HepG2 (cell line): Measurements from ENCODE around the gene DENND2D. TPM values are rescaled to one million over a fixed set of nuclear protein-coding genes. Genes with fewer than 3 reads are reported as not detected.
A peak's percentile ranks its signal among the peaks of the same experiment; 100 is the strongest.

Source experiments
- ATRX ChIP-seq: sonication (generic); formaldehyde crosslinking; IDR thresholded peaks from 2 replicates; pipeline ENCODE4 v1.4.0; 2020; ENCODE audit warnings: missing genetic modification reagents, borderline replicate concordance
- CHD2 ChIP-seq: IDR thresholded peaks from 2 replicates; pipeline ENCODE4 v1.6.1; 2011; ENCODE audit warnings: low read depth, low read length, improper control_type of control experiment
- ERF ChIP-seq: IDR thresholded peaks from 2 replicates; pipeline ENCODE4 v1.6.1; 2018; ENCODE audit warnings: missing biosample characterization, missing genetic modification reagents
- FOXA3 ChIP-seq: IDR thresholded peaks from 2 replicates; pipeline ENCODE4 v1.6.1; 2016; ENCODE audit warnings: missing genetic modification reagents, missing compliant biosample characterization
- GABPB1 ChIP-seq: IDR thresholded peaks from 2 replicates; pipeline ENCODE4 v1.6.1; 2016; ENCODE audit warnings: mild to moderate bottlenecking, missing genetic modification reagents, moderate library complexity, missing compliant biosample characterization
- NCOR1 ChIP-seq: fragments of 200-600 bp; sonication (generic); IDR thresholded peaks from 2 replicates; pipeline ENCODE4 v1.7.0; 2017; ENCODE audit warnings: antibody characterized with exemption, low read length, borderline replicate concordance
- NFE2L2 ChIP-seq: fragments of 150-350 bp; IDR thresholded peaks from 2 replicates; pipeline ENCODE4 v1.6.1; 2014; ENCODE audit warnings: low read length
- PAX8 ChIP-seq: sonication (generic); formaldehyde crosslinking; IDR thresholded peaks from 2 replicates; pipeline ENCODE4 v1.8.0; 2022; ENCODE audit warnings: mild to moderate bottlenecking, missing genetic modification reagents, borderline replicate concordance
- RARA ChIP-seq: IDR thresholded peaks from 2 replicates; pipeline ENCODE4 v1.6.1; 2016; ENCODE audit warnings: missing genetic modification reagents, missing compliant biosample characterization
- SRSF4 ChIP-seq: fragments of 200-400 bp; formaldehyde crosslinking; IDR thresholded peaks from one replicate; pipeline ENCODE4 v1.6.1; 2018; ENCODE audit warnings: mild to moderate bottlenecking, low read depth, low read length, moderate library complexity; ENCODE audit not compliant: poor library complexity, severe bottlenecking
- TARDBP ChIP-seq: sonication (generic); formaldehyde crosslinking; IDR thresholded peaks from 2 replicates; pipeline ENCODE4 v1.8.0; 2022; ENCODE audit warnings: mild to moderate bottlenecking, missing genetic modification reagents
- ZC3H13 ChIP-seq: sonication (generic); formaldehyde crosslinking; IDR thresholded peaks from 2 replicates; pipeline ENCODE4 v1.8.1; 2023; ENCODE audit warnings: mild to moderate bottlenecking, missing genetic modification reagents, moderate library complexity
- ZNF558 ChIP-seq: sonication (generic); formaldehyde crosslinking; IDR thresholded peaks from 2 replicates; pipeline ENCODE4 v1.9.0; 2022; ENCODE audit warnings: mild to moderate bottlenecking, missing genetic modification reagents, borderline replicate concordance
- ZNF564 ChIP-seq: sonication (generic); formaldehyde crosslinking; IDR thresholded peaks from 2 replicates; pipeline ENCODE4 v1.8.1; 2023; ENCODE audit warnings: mild to moderate bottlenecking, missing genetic modification reagents
- ZNF598 ChIP-seq: sonication (generic); formaldehyde crosslinking; IDR thresholded peaks from 2 replicates; pipeline ENCODE4 v1.5.1; 2020; ENCODE audit warnings: mild to moderate bottlenecking, missing genetic modification reagents, borderline replicate concordance
- ZNF790 ChIP-seq: sonication (generic); formaldehyde crosslinking; IDR thresholded peaks from 2 replicates; pipeline ENCODE4 v1.8.0; 2022; ENCODE audit warnings: missing genetic modification reagents, mild to moderate bottlenecking, borderline replicate concordance
- polyA plus RNA-seq, 8 experiments: library from polyadenylated mRNA; depleted of rRNA in 3 of 8; stranded (reverse) in 7 of 8; unstranded in 1 of 8; fragments of >200 nt; fragmentation: Illumina TruSeq in 4 of 8; extraction: Trizol in 4 of 8; gene quantifications; 2 replicates each; pipeline versions ENCODE4 v1.2.1 to v1.2.3, GENCODE V29; 2011 to 2016; ENCODE audit warnings: low read depth in 4 of 8, missing spikeins in 1 of 8, mixed read lengths in 1 of 8; ENCODE audit not compliant: insufficient read depth in 1 of 8
- total RNA-seq, 5 experiments: library from RNA; depleted of rRNA; stranded (reverse); fragments of >200 nt; fragmentation: Illumina TruSeq; extraction: Trizol; gene quantifications; 2 replicates each; pipeline ENCODE4 v1.2.3, GENCODE V29; 2016; ENCODE audit warnings: low read depth in 1 of 5
- TF ChIP-seq, protein P1 (sequence below), 2 experiments: fragments of 450-650 bp in 1 of 2; sonication (generic) in 1 of 2; formaldehyde crosslinking; IDR thresholded peaks; 2 replicates each; pipeline versions ENCODE4 v1.5.0 to v1.8.0; 2020 to 2022; ENCODE audit warnings: mild to moderate bottlenecking in 1 of 2, missing genetic modification reagents in 1 of 2
- TF ChIP-seq, protein P2 (sequence below): sonication (generic); formaldehyde crosslinking; IDR thresholded peaks from 2 replicates; pipeline ENCODE4 v1.4.0; 2020; ENCODE audit warnings: low read depth, mild to moderate bottlenecking, missing genetic modification reagents
- TF ChIP-seq, protein P3 (sequence below): sonication (generic); formaldehyde crosslinking; conservative IDR thresholded peaks from 2 replicates; pipeline ENCODE4 v1.8.1; 2023; ENCODE audit warnings: missing genetic modification reagents
- TF ChIP-seq, protein P4 (sequence below): IDR thresholded peaks from 2 replicates; pipeline ENCODE4 v1.6.1; 2016; ENCODE audit warnings: missing compliant biosample characterization, missing genetic modification reagents, borderline replicate concordance
- TF ChIP-seq, protein P5 (sequence below): sonication (generic); formaldehyde crosslinking; IDR thresholded peaks from 2 replicates; pipeline ENCODE4 v1.4.0; 2020; ENCODE audit warnings: missing genetic modification reagents

The DENND2D gene
- total and polyA plus RNA-seq, 2 of the 13 experiments (the other 11 are each of a cell fraction or from before 2014, with no cell fraction given), result 0.04 TPM; not detected in 1

DNA sequence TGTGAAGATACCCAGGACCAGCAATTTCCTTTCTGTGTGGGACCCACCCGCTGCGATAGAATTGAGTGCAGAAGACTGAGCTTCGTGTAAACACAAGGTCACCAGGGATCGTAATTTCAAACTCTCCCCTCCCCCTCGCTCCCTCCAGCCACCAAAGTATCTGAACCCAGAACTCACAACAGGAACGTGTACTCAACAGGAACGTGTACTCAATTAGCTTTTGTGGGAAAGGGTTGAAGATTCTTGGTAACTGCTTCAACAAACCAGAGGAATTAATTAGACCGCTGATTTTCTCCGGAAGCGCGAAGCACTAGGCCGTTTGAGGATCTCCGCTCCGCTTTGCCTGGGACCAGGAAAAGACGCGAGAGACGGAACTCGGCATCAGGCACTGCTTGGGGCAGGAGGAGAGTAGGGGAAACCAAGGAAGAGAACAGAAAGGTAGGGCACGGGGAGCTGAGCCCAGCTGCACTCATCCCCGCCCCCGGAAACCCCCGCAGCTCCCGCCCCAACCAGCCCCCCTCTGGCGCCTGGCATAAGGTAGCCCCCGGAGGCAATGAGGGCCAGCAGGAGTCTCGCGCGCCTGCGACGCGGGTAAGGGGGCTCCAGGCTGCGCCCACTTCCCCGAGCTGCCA is 61.0 kb downstream of the DENND2D start (continued):
- peak; percentile 54; the same call in 1 of the 2 replicates for TF ChIP-seq ZNF790 (CRISPR knock-in tag)
- TF ChIP-seq ATRX (CRISPR knock-in tag), result 0 out of 2 replicates have a peak, but pooled peaks have one; percentile 24
- peak; percentile 69; the same call in 1 of the 2 replicates for TF ChIP-seq ZC3H13 (CRISPR knock-in tag)
- TF ChIP-seq RARA, result 0 out of 2 replicates have a peak, but pooled peaks have one; percentile 20
- peak; percentile 32; the same call in 1 of the 2 replicates for TF ChIP-seq GABPB1 (CRISPR knock-in tag)
- TF ChIP-seq, protein P1, sequence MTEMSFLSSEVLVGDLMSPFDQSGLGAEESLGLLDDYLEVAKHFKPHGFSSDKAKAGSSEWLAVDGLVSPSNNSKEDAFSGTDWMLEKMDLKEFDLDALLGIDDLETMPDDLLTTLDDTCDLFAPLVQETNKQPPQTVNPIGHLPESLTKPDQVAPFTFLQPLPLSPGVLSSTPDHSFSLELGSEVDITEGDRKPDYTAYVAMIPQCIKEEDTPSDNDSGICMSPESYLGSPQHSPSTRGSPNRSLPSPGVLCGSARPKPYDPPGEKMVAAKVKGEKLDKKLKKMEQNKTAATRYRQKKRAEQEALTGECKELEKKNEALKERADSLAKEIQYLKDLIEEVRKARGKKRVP (CRISPR knock-in tag; IDR thresholded peaks at IDR 0.05), result 0 out of 4 replicates have a peak, but pooled peaks of 1 of the 2 experiments have one; percentile 14
- no peak for TF ChIP-seq ZNF598 (CRISPR knock-in tag)
- peak; percentile 54 for TF ChIP-seq FOXA3 (CRISPR knock-in tag)
- TF ChIP-seq, protein P2, sequence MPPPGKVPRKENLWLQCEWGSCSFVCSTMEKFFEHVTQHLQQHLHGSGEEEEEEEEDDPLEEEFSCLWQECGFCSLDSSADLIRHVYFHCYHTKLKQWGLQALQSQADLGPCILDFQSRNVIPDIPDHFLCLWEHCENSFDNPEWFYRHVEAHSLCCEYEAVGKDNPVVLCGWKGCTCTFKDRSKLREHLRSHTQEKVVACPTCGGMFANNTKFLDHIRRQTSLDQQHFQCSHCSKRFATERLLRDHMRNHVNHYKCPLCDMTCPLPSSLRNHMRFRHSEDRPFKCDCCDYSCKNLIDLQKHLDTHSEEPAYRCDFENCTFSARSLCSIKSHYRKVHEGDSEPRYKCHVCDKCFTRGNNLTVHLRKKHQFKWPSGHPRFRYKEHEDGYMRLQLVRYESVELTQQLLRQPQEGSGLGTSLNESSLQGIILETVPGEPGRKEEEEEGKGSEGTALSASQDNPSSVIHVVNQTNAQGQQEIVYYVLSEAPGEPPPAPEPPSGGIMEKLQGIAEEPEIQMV (CRISPR knock-in tag), result no peak
- peak; percentile 70; the same call in 1 of the 2 replicates for TF ChIP-seq CHD2
- no peak for TF ChIP-seq PAX8 (CRISPR knock-in tag)
- TF ChIP-seq, protein P3, sequence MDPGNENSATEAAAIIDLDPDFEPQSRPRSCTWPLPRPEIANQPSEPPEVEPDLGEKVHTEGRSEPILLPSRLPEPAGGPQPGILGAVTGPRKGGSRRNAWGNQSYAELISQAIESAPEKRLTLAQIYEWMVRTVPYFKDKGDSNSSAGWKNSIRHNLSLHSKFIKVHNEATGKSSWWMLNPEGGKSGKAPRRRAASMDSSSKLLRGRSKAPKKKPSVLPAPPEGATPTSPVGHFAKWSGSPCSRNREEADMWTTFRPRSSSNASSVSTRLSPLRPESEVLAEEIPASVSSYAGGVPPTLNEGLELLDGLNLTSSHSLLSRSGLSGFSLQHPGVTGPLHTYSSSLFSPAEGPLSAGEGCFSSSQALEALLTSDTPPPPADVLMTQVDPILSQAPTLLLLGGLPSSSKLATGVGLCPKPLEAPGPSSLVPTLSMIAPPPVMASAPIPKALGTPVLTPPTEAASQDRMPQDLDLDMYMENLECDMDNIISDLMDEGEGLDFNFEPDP (CRISPR knock-in tag), result no peak
- peak; percentile 15; the same call in 1 of the 2 replicates for TF ChIP-seq ERF (CRISPR knock-in tag)
- TF ChIP-seq TARDBP (CRISPR knock-in tag), result peak; percentile 27; the same call in 1 of the 2 replicates
- TF ChIP-seq, protein P4, sequence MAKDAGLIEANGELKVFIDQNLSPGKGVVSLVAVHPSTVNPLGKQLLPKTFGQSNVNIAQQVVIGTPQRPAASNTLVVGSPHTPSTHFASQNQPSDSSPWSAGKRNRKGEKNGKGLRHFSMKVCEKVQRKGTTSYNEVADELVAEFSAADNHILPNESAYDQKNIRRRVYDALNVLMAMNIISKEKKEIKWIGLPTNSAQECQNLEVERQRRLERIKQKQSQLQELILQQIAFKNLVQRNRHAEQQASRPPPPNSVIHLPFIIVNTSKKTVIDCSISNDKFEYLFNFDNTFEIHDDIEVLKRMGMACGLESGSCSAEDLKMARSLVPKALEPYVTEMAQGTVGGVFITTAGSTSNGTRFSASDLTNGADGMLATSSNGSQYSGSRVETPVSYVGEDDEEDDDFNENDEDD (CRISPR knock-in tag), result peak; percentile 23; the same call in 1 of the 2 replicates
- TF ChIP-seq, protein P5, sequence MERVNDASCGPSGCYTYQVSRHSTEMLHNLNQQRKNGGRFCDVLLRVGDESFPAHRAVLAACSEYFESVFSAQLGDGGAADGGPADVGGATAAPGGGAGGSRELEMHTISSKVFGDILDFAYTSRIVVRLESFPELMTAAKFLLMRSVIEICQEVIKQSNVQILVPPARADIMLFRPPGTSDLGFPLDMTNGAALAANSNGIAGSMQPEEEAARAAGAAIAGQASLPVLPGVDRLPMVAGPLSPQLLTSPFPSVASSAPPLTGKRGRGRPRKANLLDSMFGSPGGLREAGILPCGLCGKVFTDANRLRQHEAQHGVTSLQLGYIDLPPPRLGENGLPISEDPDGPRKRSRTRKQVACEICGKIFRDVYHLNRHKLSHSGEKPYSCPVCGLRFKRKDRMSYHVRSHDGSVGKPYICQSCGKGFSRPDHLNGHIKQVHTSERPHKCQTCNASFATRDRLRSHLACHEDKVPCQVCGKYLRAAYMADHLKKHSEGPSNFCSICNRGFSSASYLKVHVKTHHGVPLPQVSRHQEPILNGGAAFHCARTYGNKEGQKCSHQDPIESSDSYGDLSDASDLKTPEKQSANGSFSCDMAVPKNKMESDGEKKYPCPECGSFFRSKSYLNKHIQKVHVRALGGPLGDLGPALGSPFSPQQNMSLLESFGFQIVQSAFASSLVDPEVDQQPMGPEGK (CRISPR knock-in tag), result peak; percentile 62
- TF ChIP-seq NCOR1, result no peak
- TF ChIP-seq ZNF564 (CRISPR knock-in tag), result 0 out of 2 replicates have a peak, but pooled peaks have one; percentile 7
- no peak for TF ChIP-seq NFE2L2
- no peak for TF ChIP-seq SRSF4
- 0 out of 2 replicates have a peak, but pooled peaks have one; percentile 35 for TF ChIP-seq ZNF558 (CRISPR knock-in tag)
